Activated CD8-positive, alpha-beta memory T cell treated with anti-CD3 and anti-CD28 coated beads for 24 hours (primary cell): Measurements from ENCODE around the gene ROPN1B.
A peak's percentile ranks its signal among the peaks of the same experiment; 100 is the strongest.
"Not testable (repeated sequence)": the region's sequence is repeated elsewhere in the genome, so short reads cannot be mapped to it uniquely, and the experiment has no call there.

Experiments used
- DNase-seq: peaks from one replicate; pipeline ENCODE4 v3.0.0-alpha.2; 2020

ROPN1B gene

GRCh38 chr3:125958511-125959316 lies 10.3 kb upstream of the ROPN1B start:
- no peak for DNase-seq

GRCh38 chr3:125959317-125960065 lies 9.5 kb upstream of the ROPN1B start:
- DNase-seq: no peak

DNA sequence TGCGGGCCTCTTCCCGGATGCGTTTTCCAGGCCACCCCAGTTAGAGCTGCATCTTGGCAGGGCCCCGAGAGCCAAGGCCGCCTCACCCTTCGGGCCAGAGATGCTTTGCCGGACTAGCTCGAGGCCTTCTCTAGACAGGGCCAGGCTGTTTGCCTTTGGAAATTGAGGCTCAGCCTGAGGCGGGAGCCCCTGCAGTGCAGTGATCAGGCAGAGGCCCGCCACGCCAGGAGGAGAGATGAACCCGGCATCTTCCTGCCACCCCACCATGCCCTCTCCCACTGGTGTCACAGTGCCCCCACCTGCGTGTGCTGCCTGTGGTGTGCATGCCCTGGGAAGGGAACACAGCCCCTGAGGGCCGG lies 8.9 kb upstream of the ROPN1B start:
- no peak for DNase-seq

- no peak for DNase-seq
Observed at GRCh38 chr3:125960456-125961288, 8.3 kb upstream of the ROPN1B start.

DNA sequence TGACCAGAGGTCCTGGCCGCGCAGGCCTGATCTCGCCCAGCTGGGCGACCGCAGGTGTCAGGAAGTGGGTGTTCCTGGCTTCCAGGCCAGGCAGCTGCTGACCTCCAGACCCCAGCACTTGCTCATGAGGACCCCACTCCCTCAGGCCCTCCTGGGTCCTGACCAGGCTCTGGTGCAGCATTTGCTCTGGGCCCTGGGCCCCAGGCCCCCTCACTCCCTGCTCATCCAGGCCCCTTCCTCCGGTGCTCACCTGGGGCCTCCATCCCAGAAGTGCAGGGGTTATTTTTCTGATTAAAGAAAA lies 7.7 kb upstream of the ROPN1B start:
- no peak for DNase-seq

DNA sequence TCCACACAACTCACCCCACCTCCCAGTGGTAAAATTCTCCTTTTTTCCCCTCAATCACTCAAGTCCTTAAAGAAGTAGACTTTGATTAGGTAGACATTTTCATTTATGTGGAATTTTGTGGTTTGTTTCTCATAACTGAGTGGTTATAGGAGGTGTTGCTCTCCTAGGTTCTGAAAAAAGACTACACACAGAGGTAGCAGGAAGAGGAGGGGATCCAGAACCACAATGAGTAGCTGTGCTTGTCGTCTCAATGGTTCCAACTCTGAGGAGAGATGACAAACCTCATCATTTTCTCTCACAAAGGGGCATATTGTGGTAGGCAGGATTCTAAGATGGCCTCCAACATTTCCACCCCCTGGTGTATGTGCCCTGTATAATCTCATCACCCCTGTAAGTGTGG lies 5.1 kb upstream of the ROPN1B start:
- DNase-seq: not testable (repeated sequence)

DNA sequence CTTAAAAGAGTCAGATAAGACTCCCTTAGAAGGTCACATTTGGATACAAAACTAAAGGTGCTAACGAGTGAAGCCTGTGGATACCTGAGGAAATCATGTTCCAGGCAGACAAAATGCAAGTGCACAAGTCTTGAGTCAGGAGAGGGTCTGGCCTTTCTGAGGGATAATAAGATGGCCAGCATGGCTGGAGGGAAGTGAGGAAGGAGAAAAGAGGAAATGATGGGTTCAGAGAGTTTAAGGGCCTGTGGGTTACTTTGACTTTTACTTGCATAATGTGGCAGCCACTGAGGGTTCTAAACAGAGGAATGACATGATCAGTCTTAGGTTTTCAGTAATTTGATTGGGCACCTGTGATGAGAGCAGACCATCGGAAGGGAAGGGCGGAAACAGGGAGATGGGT lies 3.5 kb upstream of the ROPN1B start:
- DNase-seq: no peak

GRCh38 chr3:125967156-125967555 lies 1.8 kb upstream of the ROPN1B start:
- DNase-seq: no peak

DNA sequence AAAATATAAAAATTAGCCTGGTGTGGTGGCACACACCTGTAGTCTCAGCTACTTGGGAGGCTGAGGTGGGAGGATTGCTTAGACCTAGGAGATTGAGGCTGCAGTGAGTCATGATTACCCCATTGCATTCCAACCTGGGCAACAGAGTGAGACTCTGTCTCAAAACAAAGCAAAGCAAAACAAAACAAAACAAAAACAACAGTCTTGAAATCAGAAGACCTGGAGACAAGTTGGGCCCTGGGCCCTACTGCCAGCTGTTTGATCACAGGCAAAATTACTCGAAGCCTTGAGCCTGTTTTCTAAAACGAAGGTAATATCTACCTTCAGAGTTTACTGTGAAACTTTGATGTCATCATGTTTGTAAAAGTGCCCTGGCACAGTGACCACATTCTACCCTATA lies 857 bp upstream of the ROPN1B start:
- not testable (repeated sequence) for DNase-seq

GRCh38 chr3:125971997-125972944 lies 3.3 kb downstream of the ROPN1B start:
- DNase-seq: peak; percentile 68

- not testable (repeated sequence) for DNase-seq
Observed at GRCh38 chr3:125975245-125976002, 6.4 kb downstream of the ROPN1B start.

GRCh38 chr3:125976003-125976390 lies 7.0 kb downstream of the ROPN1B start:
- not testable (repeated sequence) for DNase-seq

DNA sequence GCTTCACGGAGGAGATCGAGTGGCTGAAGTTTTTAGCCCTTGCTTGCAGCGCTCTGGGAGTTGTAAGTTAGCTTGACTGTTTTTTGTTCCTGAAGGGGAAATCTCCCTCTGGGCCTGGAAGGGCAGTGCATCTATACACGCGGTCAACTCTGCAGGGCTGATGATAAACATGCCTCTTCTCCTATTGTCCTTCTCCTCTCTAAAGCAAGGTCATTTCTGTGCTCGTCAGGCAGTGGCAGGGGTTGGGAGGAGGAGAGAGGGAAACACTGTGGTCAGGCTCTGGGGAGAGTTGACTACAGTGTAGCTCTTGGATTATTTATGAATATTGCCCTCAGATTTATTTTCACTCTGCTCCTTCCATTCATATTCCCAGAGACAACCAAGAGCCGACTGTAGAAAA lies 8.1 kb downstream of the ROPN1B start:
- DNase-seq: not testable (repeated sequence)

DNA sequence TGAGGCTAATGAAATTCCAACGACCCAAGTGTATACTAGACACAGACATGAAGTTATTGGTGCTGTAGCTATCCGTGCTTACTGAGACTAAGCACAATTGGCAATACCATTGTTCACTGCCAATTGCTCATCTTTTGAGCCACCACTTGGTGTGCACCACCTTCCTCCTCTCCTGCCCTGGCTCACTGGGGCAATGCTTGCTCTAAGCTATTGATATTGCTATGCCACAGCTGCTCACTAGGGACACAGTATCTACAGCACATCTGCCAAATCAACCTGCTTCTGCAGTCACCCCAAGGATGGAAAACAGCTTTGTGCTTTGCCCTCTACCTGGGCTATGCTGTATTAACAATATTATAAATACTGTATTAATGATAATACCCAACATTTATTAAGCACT lies 16.0 kb downstream of the ROPN1B start:
- not testable (repeated sequence) for DNase-seq

- peak; percentile 85 for DNase-seq
Observed at GRCh38 chr3:125990253-125990970, 21.4 kb downstream of the ROPN1B start.

DNA sequence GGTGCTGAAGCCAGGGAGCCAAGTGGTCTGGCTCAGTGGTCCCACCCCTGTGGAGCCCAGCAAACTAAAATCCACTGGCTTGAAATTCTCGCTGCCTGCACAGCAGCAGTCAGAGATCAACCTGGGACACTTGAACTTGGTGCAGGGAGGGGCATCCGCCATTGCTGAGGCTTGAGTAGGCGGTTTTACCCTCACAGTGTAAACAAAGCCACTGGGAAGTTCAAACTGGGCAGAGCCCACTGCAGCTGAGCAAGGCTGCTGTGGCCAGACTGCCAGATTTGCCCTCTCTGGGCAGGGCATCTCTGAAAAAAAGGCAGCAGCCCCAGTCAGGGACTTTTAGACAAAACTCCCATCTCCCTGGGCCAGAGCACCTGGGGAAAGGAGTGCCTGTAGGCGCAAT lies 27.8 kb downstream of the ROPN1B start:
- DNase-seq: not testable (repeated sequence)

GRCh38 chr3:126002189-126002588 lies 33.2 kb downstream of the ROPN1B start:
- DNase-seq: no peak

- DNase-seq: no peak
Observed at GRCh38 chr3:126003447-126004190, 34.6 kb downstream of the ROPN1B start.

GRCh38 chr3:126004217-126004616 lies 35.2 kb downstream of the ROPN1B start:
- DNase-seq: no peak

DNA sequence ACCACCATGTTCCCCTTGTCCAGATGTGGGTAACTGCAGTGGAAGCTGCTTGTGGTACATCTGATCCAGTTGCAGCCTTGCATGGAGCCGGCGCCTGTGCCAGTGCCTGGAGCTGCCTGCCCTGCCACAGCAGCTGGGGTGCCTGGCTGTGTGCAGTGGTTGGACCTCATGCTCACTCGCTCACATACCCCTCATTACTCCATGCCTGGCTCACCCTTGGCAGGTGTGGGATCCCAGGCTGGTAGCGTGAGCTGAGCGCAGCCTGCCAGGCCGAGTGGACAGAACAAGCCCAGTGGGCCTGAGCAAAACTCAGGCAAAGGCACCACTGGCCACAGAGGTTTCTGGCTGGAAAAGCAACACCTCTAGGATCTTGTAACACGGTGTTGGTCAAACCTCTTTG lies 35.7 kb downstream of the ROPN1B start:
- DNase-seq: no peak
